ENCODE results near the gene TANK.

DNA sequence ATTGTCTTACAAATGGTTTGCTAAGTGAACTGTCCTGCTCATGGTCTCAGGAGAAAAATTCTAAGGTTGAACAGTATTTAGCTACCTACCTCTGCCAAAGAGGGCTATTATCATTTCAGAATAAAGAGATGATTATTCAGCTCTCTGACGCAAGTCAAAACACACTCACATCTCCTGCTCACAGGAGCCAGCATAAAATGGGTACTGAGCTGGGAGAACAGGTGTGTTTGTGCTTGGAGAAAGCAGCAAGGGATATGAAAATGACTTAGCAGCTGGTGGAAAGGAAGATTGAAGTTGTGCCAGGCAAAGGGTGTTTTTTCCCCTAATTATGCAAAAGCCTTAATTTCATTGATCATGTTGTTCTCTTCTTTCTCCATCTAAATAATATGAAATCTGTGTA lies 47.3 kb upstream of the TANK start:
- TF ChIP-seq E2F4 (CRISPR knock-in tag; IDR thresholded peaks at IDR 0.05; ENCODE audit: borderline replicate concordance, low read depth) (no peak), CTCF (IDR thresholded peaks at IDR 0.05) (no peak), ZNF138 (CRISPR knock-in tag; conservative IDR thresholded peaks at IDR 0.05) (no peak), ETV6 (CRISPR knock-in tag; IDR thresholded peaks at IDR 0.05) (no peak), ELF4 (CRISPR knock-in tag; IDR thresholded peaks at IDR 0.05; ENCODE audit: low read depth) (no peak), ZNF263 (CRISPR knock-in tag; IDR thresholded peaks at IDR 0.05; ENCODE audit: low read depth) (no peak), ATF3 (CRISPR knock-in tag; conservative IDR thresholded peaks at IDR 0.05) (no peak), OVOL2 (CRISPR knock-in tag; IDR thresholded peaks at IDR 0.05; ENCODE audit: borderline replicate concordance) (no peak), NFYB (CRISPR knock-in tag; conservative IDR thresholded peaks at IDR 0.05; ENCODE audit: low read depth) (no peak), ATF2 (CRISPR knock-in tag; IDR thresholded peaks at IDR 0.05; ENCODE audit: borderline replicate concordance, low read depth) (no peak), IRF1 (CRISPR knock-in tag; IDR thresholded peaks at IDR 0.05) (no peak)
- TF ChIP-seq, protein P1, sequence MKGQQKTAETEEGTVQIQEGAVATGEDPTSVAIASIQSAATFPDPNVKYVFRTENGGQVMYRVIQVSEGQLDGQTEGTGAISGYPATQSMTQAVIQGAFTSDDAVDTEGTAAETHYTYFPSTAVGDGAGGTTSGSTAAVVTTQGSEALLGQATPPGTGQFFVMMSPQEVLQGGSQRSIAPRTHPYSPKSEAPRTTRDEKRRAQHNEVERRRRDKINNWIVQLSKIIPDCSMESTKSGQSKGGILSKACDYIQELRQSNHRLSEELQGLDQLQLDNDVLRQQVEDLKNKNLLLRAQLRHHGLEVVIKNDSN (CRISPR knock-in tag; IDR thresholded peaks at IDR 0.05) = no peak
- TF ChIP-seq, protein P2, sequence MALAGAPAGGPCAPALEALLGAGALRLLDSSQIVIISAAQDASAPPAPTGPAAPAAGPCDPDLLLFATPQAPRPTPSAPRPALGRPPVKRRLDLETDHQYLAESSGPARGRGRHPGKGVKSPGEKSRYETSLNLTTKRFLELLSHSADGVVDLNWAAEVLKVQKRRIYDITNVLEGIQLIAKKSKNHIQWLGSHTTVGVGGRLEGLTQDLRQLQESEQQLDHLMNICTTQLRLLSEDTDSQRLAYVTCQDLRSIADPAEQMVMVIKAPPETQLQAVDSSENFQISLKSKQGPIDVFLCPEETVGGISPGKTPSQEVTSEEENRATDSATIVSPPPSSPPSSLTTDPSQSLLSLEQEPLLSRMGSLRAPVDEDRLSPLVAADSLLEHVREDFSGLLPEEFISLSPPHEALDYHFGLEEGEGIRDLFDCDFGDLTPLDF (CRISPR knock-in tag; IDR thresholded peaks at IDR 0.05) = no peak

Data from WTC11 (cell line).